C4-2B (cell line): Measurements from ENCODE around the gene PDE4B.

Experiments
- CTCF ChIP-seq: fragments of 450-650 bp; conservative IDR thresholded peaks from 2 replicates; pipeline ENCODE4 v1.5.1; 2017; ENCODE audit warnings: mild to moderate bottlenecking
- ZFX ChIP-seq: fragments of 450-650 bp; IDR thresholded peaks from 2 replicates; pipeline ENCODE4 v1.6.1; 2017

- no peak for TF ChIP-seq CTCF
- no peak for TF ChIP-seq ZFX
These were observed 594.0 kb downstream of the PDE4B start for GRCh38 chr1:66386712-66387111.
